SK-N-SH (cell line): Measurements from ENCODE around the gene ISX. TPM values are rescaled to one million over a fixed set of nuclear protein-coding genes. Genes with fewer than 3 reads are reported as not detected.

Source experiments
- CTCF ChIA-PET: fragments of 300-600, 350-600 bp; formaldehyde crosslinking; extraction: SDS; loops from one replicate; lab custom pipeline; 2021; lab: Yijun Ruan, JAX
- POLR2A ChIA-PET: fragments of 350-600 bp; sonication (Branson Sonifier 250); formaldehyde crosslinking; extraction: SDS; loops from one replicate; lab custom pipeline; 2020; ENCODE audit warnings: antibody characterized with exemption, inconsistent platforms; lab: Yijun Ruan, JAX
- DNase-seq: peaks from one replicate; pipeline ENCODE4 v3.0.0; 2012
- H2AFZ ChIP-seq: fragments of 200-600 bp; sonication (generic); 2 replicates; pipeline ENCODE4 v1.8.1; 2016; ENCODE audit warnings: antibody characterized with exemption, mild to moderate bottlenecking, low read depth
- H3F3A ChIP-seq: fragments of 200-600 bp; sonication (generic); replicated peaks from 2 replicates; pipeline ENCODE3; 2016; ENCODE audit warnings: antibody characterized with exemption, mild to moderate bottlenecking; ENCODE audit not compliant: insufficient read depth
- H3K27ac ChIP-seq, 2 experiments: fragments of 200-500 bp in 1 of 2; fragments of 200-600 bp in 1 of 2; sonication (Bioruptor generic) in 1 of 2; sonication (generic), shearing (Covaris generic) in 1 of 2; 2 replicates each; pipeline versions ENCODE4 v1.5.1 to v1.6.1; 2014 to 2016; ENCODE audit warnings: low read depth in 2 of 2, inconsistent platforms in 1 of 2, low read length in 1 of 2, mild to moderate bottlenecking in 1 of 2, mixed read lengths in 1 of 2
- H3K27me3 ChIP-seq: fragments of 200-600 bp; sonication (generic), shearing (Covaris generic); 2 replicates; pipeline ENCODE4 v1.6.1; 2016; ENCODE audit warnings: mixed run types; ENCODE audit not compliant: insufficient read depth
- H3K36me3 ChIP-seq, 2 experiments: fragments of 200-500 bp in 1 of 2; fragments of 200-600 bp in 1 of 2; sonication (Bioruptor generic) in 1 of 2; sonication (generic) in 1 of 2; replicated peaks in 1 of 2; 2 replicates each; pipeline versions ENCODE3 to v1.5.1; 2014 to 2016; ENCODE audit warnings: low read length in 1 of 2, mild to moderate bottlenecking in 1 of 2; ENCODE audit not compliant: insufficient read depth in 2 of 2, control insufficient read depth in 1 of 2
- H3K4me1 ChIP-seq, 2 experiments: fragments of 200-500 bp in 1 of 2; fragments of 200-600 bp in 1 of 2; sonication (Bioruptor generic) in 1 of 2; sonication (generic), shearing (Covaris generic) in 1 of 2; 2 replicates each; pipeline versions ENCODE4 v1.5.1 to v1.6.1; 2014 to 2016; ENCODE audit warnings: low read depth in 1 of 2, low read length in 1 of 2, mixed run types in 1 of 2; ENCODE audit not compliant: insufficient read depth in 2 of 2, control insufficient read depth in 1 of 2
- H3K4me2 ChIP-seq: fragments of 200-600 bp; sonication (generic), shearing (Covaris generic); 2 replicates; pipeline ENCODE4 v1.6.1; 2017; ENCODE audit warnings: mixed run types
- H3K4me3 ChIP-seq, 2 experiments: fragments of 200-500 bp in 1 of 2; fragments of 200-600 bp in 1 of 2; sonication (Bioruptor generic) in 1 of 2; sonication (generic), shearing (Covaris generic) in 1 of 2; 2 replicates each; pipeline versions ENCODE4 v1.5.1 to v1.8.1; 2014 to 2016; ENCODE audit warnings: low read depth in 2 of 2, inconsistent platforms in 1 of 2, low read length in 1 of 2, mild to moderate bottlenecking in 1 of 2, mixed read lengths in 1 of 2, moderate library complexity in 1 of 2
- H3K79me2 ChIP-seq: fragments of 200-600 bp; sonication (generic); 2 replicates; pipeline ENCODE4 v1.8.1; 2017; ENCODE audit warnings: mild to moderate bottlenecking; ENCODE audit not compliant: insufficient read depth
- H3K9ac ChIP-seq: fragments of 200-600 bp; sonication (generic); 2 replicates; pipeline ENCODE4 v1.6.1; 2017; ENCODE audit warnings: mixed run types
- H3K9me2 ChIP-seq: fragments of 200-600 bp; sonication (generic); 2 replicates; pipeline ENCODE4 v1.6.1; 2017; ENCODE audit warnings: mixed run types
- H3K9me3 ChIP-seq: fragments of 200-600 bp; sonication (generic); 2 replicates; pipeline ENCODE4 v1.6.1; 2017; ENCODE audit warnings: mixed run types, mild to moderate bottlenecking, moderate library complexity
- H4K20me1 ChIP-seq: fragments of 200-600 bp; sonication (generic); 2 replicates; pipeline ENCODE4 v1.6.1; 2017; ENCODE audit warnings: mild to moderate bottlenecking, mixed run types; ENCODE audit not compliant: insufficient read depth
- FOSL2 ChIP-seq: IDR thresholded peaks from 2 replicates; pipeline ENCODE4 v1.4.0; 2012; ENCODE audit warnings: low read depth, mild to moderate bottlenecking, moderate library complexity, borderline replicate concordance
- FOXJ3 ChIP-seq: sonication (generic); formaldehyde crosslinking; IDR thresholded peaks from 2 replicates; pipeline ENCODE4 v1.5.1; 2020; ENCODE audit warnings: mild to moderate bottlenecking, missing genetic modification reagents
- FOXM1 ChIP-seq: IDR thresholded peaks from 2 replicates; pipeline ENCODE4 v1.4.0; 2012; ENCODE audit warnings: low read depth, mild to moderate bottlenecking
- JUND ChIP-seq: IDR thresholded peaks from 2 replicates; pipeline ENCODE4 v1.4.0; 2012
- MXI1 ChIP-seq: IDR thresholded peaks from 2 replicates; pipeline ENCODE4 v1.6.1; 2012; ENCODE audit warnings: mild to moderate bottlenecking, low read depth, low read length, improper control_type of control experiment
- NFIC ChIP-seq: IDR thresholded peaks from 2 replicates; pipeline ENCODE4 v1.4.0; 2012; ENCODE audit warnings: borderline replicate concordance
- NRF1 ChIP-seq: IDR thresholded peaks from 2 replicates; pipeline ENCODE4 v1.6.1; 2012; ENCODE audit warnings: low read depth, mild to moderate bottlenecking, low read length
- POLR2AphosphoS5 ChIP-seq: IDR thresholded peaks from 2 replicates; pipeline ENCODE4 v1.6.1; 2012; ENCODE audit warnings: low read depth, low read length
- RAD21 ChIP-seq: IDR thresholded peaks from 2 replicates; pipeline ENCODE4 v1.6.1; 2012; ENCODE audit warnings: mild to moderate bottlenecking, low read length
- RCOR1 ChIP-seq: fragments of 150-350 bp; IDR thresholded peaks from 2 replicates; pipeline ENCODE4 v1.6.1; 2017; ENCODE audit warnings: antibody characterized with exemption, low read length
- RXRA ChIP-seq: IDR thresholded peaks from 2 replicates; pipeline ENCODE4 v1.4.0; 2012; ENCODE audit warnings: low read depth, mild to moderate bottlenecking, borderline replicate concordance
- SMC3 ChIP-seq: IDR thresholded peaks from 2 replicates; pipeline ENCODE4 v1.6.1; 2012; ENCODE audit warnings: low read depth, low read length, improper control_type of control experiment
- TEAD4 ChIP-seq: IDR thresholded peaks from 2 replicates; pipeline ENCODE4 v1.4.0; 2012; ENCODE audit warnings: mild to moderate bottlenecking, borderline replicate concordance; ENCODE audit not compliant: insufficient read depth
- WGBS: methylation state at CpG from one replicate; pipeline ENCODE4 v1.1.6; 2017; ENCODE audit warnings: low lambda C conversion rate; 5-methylcytosine and 5-hydroxymethylcytosine counted together
- polyA plus RNA-seq, 3 experiments: library from polyadenylated mRNA; depleted of rRNA; stranded (reverse); fragments of >200 nt; gene quantifications; 2 replicates each; pipeline ENCODE4 v1.2.3, GENCODE V29; 2012
- TF ChIP-seq, protein P1 (sequence below): IDR thresholded peaks from 2 replicates; pipeline ENCODE4 v1.4.0; 2012; ENCODE audit warnings: low read depth
- TF ChIP-seq, protein P2 (sequence below): IDR thresholded peaks from 2 replicates; pipeline ENCODE4 v1.6.1; 2012; ENCODE audit warnings: mild to moderate bottlenecking, low read depth, low read length, moderate library complexity
- TF ChIP-seq, protein P3 (sequence below): fragments of 150-350 bp; IDR thresholded peaks from 2 replicates; pipeline ENCODE4 v1.6.1; 2016; ENCODE audit warnings: mild to moderate bottlenecking, low read depth, low read length
- TF ChIP-seq, protein P4 (sequence below): fragments of 150-350 bp; IDR thresholded peaks from 2 replicates; pipeline ENCODE4 v1.6.1; 2017; ENCODE audit warnings: antibody characterized with exemption, low read length, low read depth, borderline replicate concordance
- TF ChIP-seq, protein P5 (sequence below): fragments of 200-600 bp; sonication (generic); IDR thresholded peaks from 2 replicates; pipeline ENCODE4 v1.6.1; 2017; ENCODE audit warnings: antibody characterized with exemption, mild to moderate bottlenecking, moderate library complexity
- TF ChIP-seq, protein P6 (sequence below): IDR thresholded peaks from 2 replicates; pipeline ENCODE4 v1.4.0; 2012; ENCODE audit warnings: low read depth, borderline replicate concordance

ISX gene
- polyA plus RNA-seq, 1 of the 3 experiments (the other 2 are of a cell fraction), result not detected

DNA sequence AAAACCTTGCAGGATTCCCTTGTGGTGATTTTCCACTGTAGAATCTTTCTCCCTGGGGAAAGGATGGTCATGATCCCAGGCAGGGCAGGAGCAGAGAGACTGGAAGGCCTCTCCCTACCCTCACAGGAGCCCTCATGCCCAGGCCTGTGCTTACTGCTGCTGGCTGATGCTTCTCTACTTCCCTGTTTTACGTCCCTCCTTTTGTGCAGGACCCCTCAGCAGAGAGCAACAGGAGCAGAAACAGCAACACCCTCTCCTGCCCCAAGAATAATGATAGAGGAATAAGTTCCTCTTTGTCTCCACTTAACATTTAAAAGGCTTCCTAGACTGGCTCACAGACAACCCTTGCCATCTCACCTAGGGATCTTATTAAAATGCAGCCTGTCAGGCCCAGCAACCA, 3.6 kb downstream of the ISX start:
- no peak overlapping the region for H3K9ac ChIP-seq
- no peaks in the 10 kb centered on the region for H3K4me1 ChIP-seq
- H3K27ac ChIP-seq, result no peak overlapping the region
- H2AFZ ChIP-seq, result no peak overlapping the region
- DNase-seq, result no peak
- POLR2A ChIA-PET, result no interaction called here
- no peaks in the 10 kb centered on the region for H3K27me3 ChIP-seq
- H3K36me3 ChIP-seq, result no peaks in the 10 kb centered on the region
- TF ChIP-seq NFIC, result no peak
- TF ChIP-seq, protein P1, sequence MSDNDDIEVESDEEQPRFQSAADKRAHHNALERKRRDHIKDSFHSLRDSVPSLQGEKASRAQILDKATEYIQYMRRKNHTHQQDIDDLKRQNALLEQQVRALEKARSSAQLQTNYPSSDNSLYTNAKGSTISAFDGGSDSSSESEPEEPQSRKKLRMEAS, result no peak
- no peak for TF ChIP-seq NRF1
- TF ChIP-seq FOXM1, result no peak
- TF ChIP-seq SMC3, result no peak
- TF ChIP-seq, protein P2, sequence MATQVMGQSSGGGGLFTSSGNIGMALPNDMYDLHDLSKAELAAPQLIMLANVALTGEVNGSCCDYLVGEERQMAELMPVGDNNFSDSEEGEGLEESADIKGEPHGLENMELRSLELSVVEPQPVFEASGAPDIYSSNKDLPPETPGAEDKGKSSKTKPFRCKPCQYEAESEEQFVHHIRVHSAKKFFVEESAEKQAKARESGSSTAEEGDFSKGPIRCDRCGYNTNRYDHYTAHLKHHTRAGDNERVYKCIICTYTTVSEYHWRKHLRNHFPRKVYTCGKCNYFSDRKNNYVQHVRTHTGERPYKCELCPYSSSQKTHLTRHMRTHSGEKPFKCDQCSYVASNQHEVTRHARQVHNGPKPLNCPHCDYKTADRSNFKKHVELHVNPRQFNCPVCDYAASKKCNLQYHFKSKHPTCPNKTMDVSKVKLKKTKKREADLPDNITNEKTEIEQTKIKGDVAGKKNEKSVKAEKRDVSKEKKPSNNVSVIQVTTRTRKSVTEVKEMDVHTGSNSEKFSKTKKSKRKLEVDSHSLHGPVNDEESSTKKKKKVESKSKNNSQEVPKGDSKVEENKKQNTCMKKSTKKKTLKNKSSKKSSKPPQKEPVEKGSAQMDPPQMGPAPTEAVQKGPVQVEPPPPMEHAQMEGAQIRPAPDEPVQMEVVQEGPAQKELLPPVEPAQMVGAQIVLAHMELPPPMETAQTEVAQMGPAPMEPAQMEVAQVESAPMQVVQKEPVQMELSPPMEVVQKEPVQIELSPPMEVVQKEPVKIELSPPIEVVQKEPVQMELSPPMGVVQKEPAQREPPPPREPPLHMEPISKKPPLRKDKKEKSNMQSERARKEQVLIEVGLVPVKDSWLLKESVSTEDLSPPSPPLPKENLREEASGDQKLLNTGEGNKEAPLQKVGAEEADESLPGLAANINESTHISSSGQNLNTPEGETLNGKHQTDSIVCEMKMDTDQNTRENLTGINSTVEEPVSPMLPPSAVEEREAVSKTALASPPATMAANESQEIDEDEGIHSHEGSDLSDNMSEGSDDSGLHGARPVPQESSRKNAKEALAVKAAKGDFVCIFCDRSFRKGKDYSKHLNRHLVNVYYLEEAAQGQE, result no peak
- TF ChIP-seq, protein P3, sequence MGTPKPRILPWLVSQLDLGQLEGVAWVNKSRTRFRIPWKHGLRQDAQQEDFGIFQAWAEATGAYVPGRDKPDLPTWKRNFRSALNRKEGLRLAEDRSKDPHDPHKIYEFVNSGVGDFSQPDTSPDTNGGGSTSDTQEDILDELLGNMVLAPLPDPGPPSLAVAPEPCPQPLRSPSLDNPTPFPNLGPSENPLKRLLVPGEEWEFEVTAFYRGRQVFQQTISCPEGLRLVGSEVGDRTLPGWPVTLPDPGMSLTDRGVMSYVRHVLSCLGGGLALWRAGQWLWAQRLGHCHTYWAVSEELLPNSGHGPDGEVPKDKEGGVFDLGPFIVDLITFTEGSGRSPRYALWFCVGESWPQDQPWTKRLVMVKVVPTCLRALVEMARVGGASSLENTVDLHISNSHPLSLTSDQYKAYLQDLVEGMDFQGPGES, result no peak
- TF ChIP-seq, protein P4, sequence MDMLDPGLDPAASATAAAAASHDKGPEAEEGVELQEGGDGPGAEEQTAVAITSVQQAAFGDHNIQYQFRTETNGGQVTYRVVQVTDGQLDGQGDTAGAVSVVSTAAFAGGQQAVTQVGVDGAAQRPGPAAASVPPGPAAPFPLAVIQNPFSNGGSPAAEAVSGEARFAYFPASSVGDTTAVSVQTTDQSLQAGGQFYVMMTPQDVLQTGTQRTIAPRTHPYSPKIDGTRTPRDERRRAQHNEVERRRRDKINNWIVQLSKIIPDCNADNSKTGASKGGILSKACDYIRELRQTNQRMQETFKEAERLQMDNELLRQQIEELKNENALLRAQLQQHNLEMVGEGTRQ, result no peak
- no peak for TF ChIP-seq RCOR1
- TF ChIP-seq, protein P5, sequence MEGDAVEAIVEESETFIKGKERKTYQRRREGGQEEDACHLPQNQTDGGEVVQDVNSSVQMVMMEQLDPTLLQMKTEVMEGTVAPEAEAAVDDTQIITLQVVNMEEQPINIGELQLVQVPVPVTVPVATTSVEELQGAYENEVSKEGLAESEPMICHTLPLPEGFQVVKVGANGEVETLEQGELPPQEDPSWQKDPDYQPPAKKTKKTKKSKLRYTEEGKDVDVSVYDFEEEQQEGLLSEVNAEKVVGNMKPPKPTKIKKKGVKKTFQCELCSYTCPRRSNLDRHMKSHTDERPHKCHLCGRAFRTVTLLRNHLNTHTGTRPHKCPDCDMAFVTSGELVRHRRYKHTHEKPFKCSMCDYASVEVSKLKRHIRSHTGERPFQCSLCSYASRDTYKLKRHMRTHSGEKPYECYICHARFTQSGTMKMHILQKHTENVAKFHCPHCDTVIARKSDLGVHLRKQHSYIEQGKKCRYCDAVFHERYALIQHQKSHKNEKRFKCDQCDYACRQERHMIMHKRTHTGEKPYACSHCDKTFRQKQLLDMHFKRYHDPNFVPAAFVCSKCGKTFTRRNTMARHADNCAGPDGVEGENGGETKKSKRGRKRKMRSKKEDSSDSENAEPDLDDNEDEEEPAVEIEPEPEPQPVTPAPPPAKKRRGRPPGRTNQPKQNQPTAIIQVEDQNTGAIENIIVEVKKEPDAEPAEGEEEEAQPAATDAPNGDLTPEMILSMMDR, result no peak
- TF ChIP-seq TEAD4, result no peak
- TF ChIP-seq RXRA, result no peak
- no peak for TF ChIP-seq JUND
- no peak for TF ChIP-seq FOXJ3 (CRISPR knock-in tag)
- no peak for TF ChIP-seq FOSL2
- no peak for TF ChIP-seq MXI1
- TF ChIP-seq, protein P6, sequence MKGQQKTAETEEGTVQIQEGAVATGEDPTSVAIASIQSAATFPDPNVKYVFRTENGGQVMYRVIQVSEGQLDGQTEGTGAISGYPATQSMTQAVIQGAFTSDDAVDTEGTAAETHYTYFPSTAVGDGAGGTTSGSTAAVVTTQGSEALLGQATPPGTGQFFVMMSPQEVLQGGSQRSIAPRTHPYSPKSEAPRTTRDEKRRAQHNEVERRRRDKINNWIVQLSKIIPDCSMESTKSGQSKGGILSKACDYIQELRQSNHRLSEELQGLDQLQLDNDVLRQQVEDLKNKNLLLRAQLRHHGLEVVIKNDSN, result no peak
- no peak for TF ChIP-seq POLR2AphosphoS5
- TF ChIP-seq RAD21, result no peak
- TF ChIP-seq, all 33 proteins: peak for 0
- no peaks in the 10 kb centered on the region for H3K9me3 ChIP-seq
- 11% methylated on average over 1 of the region's 1 CpG for WGBS
- no peak overlapping the region for H3K4me3 ChIP-seq
- no peak overlapping the region for H3K4me2 ChIP-seq
- no peaks in the 10 kb centered on the region for H3K79me2 ChIP-seq
- no peaks in the 10 kb centered on the region for H3F3A ChIP-seq
- H3K9me2 ChIP-seq, result no peaks in the 10 kb centered on the region
- CTCF ChIA-PET, result no interaction called here
- H4K20me1 ChIP-seq, result no peaks in the 10 kb centered on the region
